Transverse colon (tissue), 4 donors: Measurements from ENCODE around the gene NUTM2D. TPM values are rescaled to one million over a fixed set of nuclear protein-coding genes. Genes with fewer than 3 reads are reported as not detected.
A peak's percentile ranks its signal among the peaks of the same experiment; 100 is the strongest.
"Not testable (repeated sequence)": the region's sequence is repeated elsewhere in the genome, so short reads cannot be mapped to it uniquely, and the experiment has no call there.

Source experiments
- DNase-seq: peaks from one replicate; pipeline ENCODE4 v3.0.0-alpha.2; 2019
- H3K27ac ChIP-seq, 4 donors: fragments of 200-600 bp; sonication (generic); 2 replicates each; pipeline ENCODE4 v1.5.1; 2016 to 2018; ENCODE audit warnings: inconsistent platforms in 4 of 4
- H3K27me3 ChIP-seq: fragments of 200-600 bp; sonication (generic); 2 replicates; pipeline ENCODE4 v1.5.1; 2017; ENCODE audit warnings: inconsistent platforms
- H3K36me3 ChIP-seq, 4 donors: fragments of 200-600 bp; sonication (generic); 2 replicates each; pipeline ENCODE4 v1.5.1; 2017 to 2019; ENCODE audit warnings: inconsistent platforms in 4 of 4
- H3K4me1 ChIP-seq, 4 donors: fragments of 200-600 bp; sonication (generic); 2 replicates each; pipeline ENCODE4 v1.5.1; 2017 to 2020; ENCODE audit warnings: inconsistent platforms in 4 of 4
- H3K4me3 ChIP-seq, 4 donors: fragments of 200-600 bp; sonication (generic); 1 replicate in 1 of 4; 2 replicates in 3 of 4; pipeline versions ENCODE4 v1.5.1 to v1.6.1; 2017 to 2019; ENCODE audit warnings: inconsistent platforms in 4 of 4
- H3K9me3 ChIP-seq, 2 donors: fragments of 200-600 bp; sonication (generic); 2 replicates each; pipeline ENCODE4 v1.5.1; 2017 to 2019; ENCODE audit warnings: inconsistent platforms in 2 of 2
- WGBS, 2 donors: methylation state at CpG; one replicate each; pipeline ENCODE4 v1.1.5; 2018; ENCODE audit warnings: low coverage in 1 of 2; 5-methylcytosine and 5-hydroxymethylcytosine counted together
- in situ Hi-C, 4 donors: fragments of 200-750 bp; cut with MboI; loops; one replicate each; pipeline versions ENCODE4 v1.15.0 to v1.15.1; 2017; ENCODE audit warnings: low sequenced_read_pairs in 3 of 4, low pct_ligation_motif_present in 1 of 4, low pct_unique_long_range_greater_than_20kb in 1 of 4
- intact Hi-C: fragments of 100-400 bp; cut with DNase I; formaldehyde crosslinking; loops from one replicate; pipeline ENCODE4 v1.15.1; 2023; ENCODE audit warnings: low total_unique reads
- total RNA-seq, 4 donors: library from RNA; depleted of rRNA; stranded (reverse); fragments of >200 nt; gene quantifications; one replicate each; pipeline ENCODE4 v1.1.0, GENCODE V29; 2016

The NUTM2D gene
- total RNA-seq, 4 donors from 2014 or later = 4.0 to 49.0 (median 4.6) TPM

DNA sequence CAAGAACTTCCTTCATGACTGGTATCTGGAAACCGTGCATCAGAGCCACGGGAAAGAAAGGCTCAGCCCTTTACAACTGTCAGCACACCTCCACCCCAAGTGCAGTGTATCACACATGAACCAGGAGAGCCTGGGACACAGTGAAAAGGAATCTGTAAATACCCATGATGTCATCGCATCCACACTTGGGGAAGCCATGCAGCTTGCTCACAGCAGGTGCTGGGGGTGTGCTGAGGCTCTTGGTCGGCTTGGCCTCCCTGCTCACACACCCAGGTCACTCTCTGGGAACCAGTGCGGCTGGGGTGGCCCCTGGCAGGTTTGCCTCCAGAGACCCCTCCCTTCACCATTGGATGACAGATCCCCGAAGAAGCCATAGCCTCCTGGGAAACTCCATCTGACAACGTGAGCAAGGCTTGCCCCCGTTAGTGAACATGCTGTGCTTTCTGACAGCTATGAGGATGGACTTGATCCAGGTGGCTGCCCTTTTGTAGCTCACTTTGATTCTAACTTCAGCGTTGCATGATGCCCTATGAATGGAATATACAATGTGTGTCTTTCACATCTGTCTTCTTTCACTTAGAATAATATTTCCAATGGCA is 12.1 kb downstream of the NUTM2D start:
- H3K36me3 ChIP-seq, H3K4me1 ChIP-seq, H3K9me3 ChIP-seq, in situ Hi-C loops, DNase-seq, H3K27me3 ChIP-seq, H3K27ac ChIP-seq, intact Hi-C loops, H3K4me3 ChIP-seq: not testable (repeated sequence)
- 61% methylated on average over 3 of the region's 9 CpGs; no CpG with 5 or more reads in 1 of the 2 donors for WGBS, 2 donors

DNA sequence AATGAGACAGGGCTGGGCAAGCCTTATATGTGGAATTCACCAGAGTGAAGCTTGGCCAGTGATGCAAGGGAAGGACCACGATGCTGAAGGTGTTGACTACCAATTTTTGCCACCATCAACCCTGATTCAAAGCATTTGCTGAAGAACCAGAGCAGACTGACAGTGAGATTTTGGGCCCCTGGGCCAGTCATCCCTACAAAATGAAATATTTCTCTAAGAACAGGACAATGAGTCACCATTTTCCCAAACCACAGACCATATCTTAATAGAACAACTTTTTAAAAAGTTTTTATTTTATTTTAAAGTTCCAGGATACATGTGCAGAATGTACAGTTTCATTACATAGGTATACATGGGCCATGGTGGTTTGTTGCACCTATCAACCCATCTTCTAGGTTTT is 16.5 kb downstream of the NUTM2D start:
- 78% methylated on average over 1 of the region's 1 CpG; no CpG with 5 or more reads in 1 of the 2 donors for WGBS, 2 donors
- H3K4me3 ChIP-seq, in situ Hi-C loops, DNase-seq, H3K27ac ChIP-seq, intact Hi-C loops, H3K9me3 ChIP-seq, H3K4me1 ChIP-seq, H3K27me3 ChIP-seq, H3K36me3 ChIP-seq: not testable (repeated sequence)

DNA sequence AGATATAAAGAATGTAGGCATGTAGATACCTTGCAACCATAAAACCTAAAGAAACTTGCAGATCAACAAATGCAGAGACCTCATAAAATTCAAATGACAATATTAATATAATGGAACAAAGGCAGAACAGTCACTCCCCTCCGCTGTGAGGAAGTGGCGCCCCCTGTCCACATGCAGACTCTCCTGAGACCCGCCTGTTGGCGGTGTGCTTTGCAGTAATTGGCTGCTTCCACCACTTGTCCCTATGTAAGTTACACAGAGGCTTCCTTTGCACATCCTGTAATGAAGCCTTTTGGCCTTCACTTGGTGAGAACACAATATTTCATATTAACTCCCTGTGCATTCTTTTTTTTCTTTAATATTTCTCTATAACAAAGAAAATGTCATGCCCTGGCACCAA is 21.6 kb downstream of the NUTM2D start:
- in situ Hi-C loops, H3K4me1 ChIP-seq, H3K27me3 ChIP-seq, intact Hi-C loops, H3K36me3 ChIP-seq, H3K4me3 ChIP-seq, DNase-seq, H3K9me3 ChIP-seq, H3K27ac ChIP-seq: not testable (repeated sequence)
- 88% methylated on average over 4 of the region's 4 CpGs; no CpG with 5 or more reads in 1 of the 2 donors for WGBS, 2 donors

DNA sequence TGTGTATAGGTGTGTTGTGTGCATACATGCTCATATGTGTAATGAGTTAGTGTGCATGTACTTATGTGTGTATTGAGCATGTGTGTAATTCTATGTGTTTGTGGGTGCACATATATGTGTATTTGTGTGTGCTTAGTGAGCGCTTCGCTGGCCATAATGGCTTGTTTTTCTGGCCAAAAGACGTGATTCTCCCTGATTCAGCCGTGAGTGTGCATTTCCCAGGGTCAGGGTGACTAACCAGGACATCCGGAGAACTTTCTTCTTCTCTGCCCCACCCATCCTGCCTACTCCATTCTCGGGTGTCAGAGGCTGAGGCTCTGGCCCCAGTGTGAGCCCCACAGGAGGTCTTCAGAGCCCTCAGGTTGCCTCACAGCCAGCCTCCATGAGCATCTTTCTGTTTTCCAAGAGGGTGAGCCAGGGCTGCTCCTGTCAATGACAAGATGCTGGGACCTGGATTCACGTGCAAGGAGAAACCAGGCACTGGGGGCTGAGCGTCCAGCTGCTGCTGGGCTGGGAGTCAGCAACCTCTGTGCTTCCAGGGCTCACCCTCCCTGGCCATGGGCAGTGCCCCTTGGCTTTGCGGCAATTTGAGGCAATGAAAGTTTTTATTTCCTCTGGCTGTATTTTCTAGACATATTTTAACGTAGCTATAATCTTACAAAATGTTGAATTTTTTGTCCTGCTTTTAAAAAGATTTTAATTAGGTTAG is 25.8 kb downstream of the NUTM2D start:
- intact Hi-C loops, H3K36me3 ChIP-seq, H3K4me3 ChIP-seq, H3K27ac ChIP-seq, H3K9me3 ChIP-seq, H3K27me3 ChIP-seq, H3K4me1 ChIP-seq, DNase-seq, in situ Hi-C loops: not testable (repeated sequence)
- 86% methylated on average over 9 of the region's 10 CpGs; no CpG with 5 or more reads in 1 of the 2 donors for WGBS, 2 donors

DNA sequence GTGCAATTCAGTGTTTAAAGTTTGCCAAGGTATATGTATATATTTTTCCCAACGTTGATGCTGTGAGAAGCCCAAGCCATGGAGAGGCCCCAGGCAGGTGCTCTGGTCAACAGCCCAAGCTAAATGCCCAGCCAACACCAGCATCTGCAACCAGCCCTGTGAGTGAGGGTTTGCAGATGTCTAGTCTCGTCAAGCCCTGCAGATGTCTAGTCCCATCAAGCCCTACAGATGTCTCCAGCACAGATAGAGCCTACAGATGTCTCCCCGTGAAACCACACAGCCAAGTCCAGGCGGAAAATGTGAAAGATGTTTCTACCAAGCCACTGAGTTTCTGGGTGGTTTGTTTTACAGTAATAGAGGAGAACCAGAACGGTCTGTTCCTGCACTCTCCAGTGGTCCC is 26.7 kb downstream of the NUTM2D start:
- WGBS, 2 donors = 33 to 74% methylated on average over 1 to 4 of the region's 5 CpGs
- in situ Hi-C loops, H3K4me3 ChIP-seq, DNase-seq, H3K27ac ChIP-seq, H3K27me3 ChIP-seq, intact Hi-C loops, H3K4me1 ChIP-seq, H3K36me3 ChIP-seq, H3K9me3 ChIP-seq: not testable (repeated sequence)

DNA sequence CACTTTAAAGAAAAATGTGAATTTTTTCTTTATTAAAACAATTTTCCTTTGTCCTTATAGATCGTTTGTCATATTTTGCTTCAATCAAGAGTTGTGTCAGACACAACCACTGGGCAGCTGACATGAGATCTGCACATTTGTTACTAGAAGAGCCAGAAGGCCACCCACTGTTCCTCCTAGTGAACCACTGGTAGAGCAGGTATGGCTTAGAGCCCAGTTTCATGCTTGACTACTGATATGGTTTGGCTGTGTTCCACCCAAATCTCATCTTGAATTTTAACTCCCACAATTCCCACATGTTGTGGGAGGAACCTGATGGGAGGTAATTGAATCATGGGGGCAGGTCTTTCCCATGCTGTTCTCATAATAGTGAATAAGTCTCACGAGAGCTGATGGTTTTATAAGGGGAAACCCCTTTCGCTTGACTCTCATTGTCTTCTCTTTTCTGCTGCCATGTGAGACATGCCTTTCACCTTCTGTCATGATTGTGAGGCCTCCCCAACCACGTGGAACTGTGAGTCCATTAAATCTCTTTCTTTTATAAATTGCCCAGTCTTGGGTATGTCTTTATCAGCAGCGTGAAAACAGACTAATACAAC is 28.3 kb downstream of the NUTM2D start:
- H3K9me3 ChIP-seq, H3K36me3 ChIP-seq, DNase-seq, in situ Hi-C loops, intact Hi-C loops, H3K4me3 ChIP-seq, H3K27me3 ChIP-seq, H3K4me1 ChIP-seq, H3K27ac ChIP-seq: not testable (repeated sequence)
- 66 to 100% methylated on average over 1 to 5 of the region's 5 CpGs for WGBS, 2 donors

DNA sequence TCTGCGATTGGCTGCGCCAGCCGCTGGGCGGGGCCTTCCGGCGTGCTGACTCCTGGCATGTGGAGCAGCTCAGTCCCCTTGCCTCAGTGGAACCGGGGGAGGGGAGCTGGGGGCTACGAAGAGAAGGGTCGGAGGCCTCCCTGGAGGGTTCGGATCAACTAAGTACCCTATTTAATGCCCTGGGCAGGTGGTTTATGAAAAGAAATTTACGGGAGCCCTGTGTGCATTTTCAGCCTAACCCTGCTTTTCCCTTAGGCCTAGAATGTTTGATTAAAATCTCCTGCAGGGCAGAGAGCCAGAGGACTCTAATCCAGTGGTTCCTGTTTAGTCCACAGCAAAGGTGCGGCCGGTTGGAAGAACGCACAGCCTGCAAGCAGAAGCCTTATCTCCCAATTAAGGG is 33.8 kb downstream of the NUTM2D start:
- intact Hi-C loops, H3K27ac ChIP-seq, H3K4me3 ChIP-seq, H3K27me3 ChIP-seq, H3K4me1 ChIP-seq, in situ Hi-C loops, H3K9me3 ChIP-seq, H3K36me3 ChIP-seq, DNase-seq: not testable (repeated sequence)
- WGBS, 2 donors = 57% methylated on average over 8 of the region's 14 CpGs; no CpG with 5 or more reads in 1 of the 2 donors

DNA sequence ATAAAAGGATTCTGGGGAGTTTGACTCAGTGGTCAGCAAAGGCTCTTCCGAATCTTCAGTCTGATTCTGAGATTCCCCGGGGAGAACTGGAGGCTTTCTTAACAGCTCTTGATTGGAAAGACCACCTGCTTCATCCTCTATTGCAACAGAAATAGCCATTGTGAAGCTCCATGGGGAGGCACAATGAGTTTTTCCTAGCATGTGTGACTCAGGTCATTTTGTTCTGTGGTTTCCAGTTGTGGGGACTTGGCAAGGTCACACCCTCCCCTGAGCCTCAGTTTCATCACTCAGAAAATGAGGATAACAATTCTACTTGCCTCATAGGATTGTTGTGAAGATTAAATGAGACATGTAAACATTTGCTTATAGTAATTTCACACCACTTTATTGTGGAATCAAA is 38.7 kb downstream of the NUTM2D start:
- in situ Hi-C loops, H3K27me3 ChIP-seq, H3K9me3 ChIP-seq, intact Hi-C loops, DNase-seq, H3K27ac ChIP-seq, H3K4me3 ChIP-seq, H3K4me1 ChIP-seq, H3K36me3 ChIP-seq: not testable (repeated sequence)
- 85 to 100% methylated on average over 1 to 2 of the region's 2 CpGs for WGBS, 2 donors

DNA sequence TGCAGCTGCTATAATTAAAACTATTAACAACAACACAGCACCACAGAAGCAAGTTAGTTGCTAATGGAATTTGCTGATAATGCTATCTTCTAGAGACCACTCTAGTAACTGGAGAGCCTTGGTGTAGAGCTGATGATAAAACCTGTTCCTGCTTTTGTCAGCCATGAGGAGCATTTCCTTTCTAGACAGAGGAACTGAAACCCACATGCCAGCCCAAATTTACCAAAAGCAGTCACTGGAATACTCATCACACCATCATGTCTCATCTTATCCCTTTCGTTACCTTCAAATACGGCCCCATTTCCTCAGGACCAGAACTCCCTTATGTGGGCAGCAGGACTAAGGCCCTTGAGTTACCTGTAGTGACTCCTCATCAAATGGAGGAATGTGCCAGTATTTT is 40.9 kb downstream of the NUTM2D start:
- H3K27me3 ChIP-seq, intact Hi-C loops, H3K4me3 ChIP-seq, H3K9me3 ChIP-seq, H3K4me1 ChIP-seq, H3K27ac ChIP-seq, DNase-seq, in situ Hi-C loops, H3K36me3 ChIP-seq: not testable (repeated sequence)
- whole genome bisulfite sequencing, 2 donors = 91 to 92% methylated on average over 2 of the region's 2 CpGs

DNA sequence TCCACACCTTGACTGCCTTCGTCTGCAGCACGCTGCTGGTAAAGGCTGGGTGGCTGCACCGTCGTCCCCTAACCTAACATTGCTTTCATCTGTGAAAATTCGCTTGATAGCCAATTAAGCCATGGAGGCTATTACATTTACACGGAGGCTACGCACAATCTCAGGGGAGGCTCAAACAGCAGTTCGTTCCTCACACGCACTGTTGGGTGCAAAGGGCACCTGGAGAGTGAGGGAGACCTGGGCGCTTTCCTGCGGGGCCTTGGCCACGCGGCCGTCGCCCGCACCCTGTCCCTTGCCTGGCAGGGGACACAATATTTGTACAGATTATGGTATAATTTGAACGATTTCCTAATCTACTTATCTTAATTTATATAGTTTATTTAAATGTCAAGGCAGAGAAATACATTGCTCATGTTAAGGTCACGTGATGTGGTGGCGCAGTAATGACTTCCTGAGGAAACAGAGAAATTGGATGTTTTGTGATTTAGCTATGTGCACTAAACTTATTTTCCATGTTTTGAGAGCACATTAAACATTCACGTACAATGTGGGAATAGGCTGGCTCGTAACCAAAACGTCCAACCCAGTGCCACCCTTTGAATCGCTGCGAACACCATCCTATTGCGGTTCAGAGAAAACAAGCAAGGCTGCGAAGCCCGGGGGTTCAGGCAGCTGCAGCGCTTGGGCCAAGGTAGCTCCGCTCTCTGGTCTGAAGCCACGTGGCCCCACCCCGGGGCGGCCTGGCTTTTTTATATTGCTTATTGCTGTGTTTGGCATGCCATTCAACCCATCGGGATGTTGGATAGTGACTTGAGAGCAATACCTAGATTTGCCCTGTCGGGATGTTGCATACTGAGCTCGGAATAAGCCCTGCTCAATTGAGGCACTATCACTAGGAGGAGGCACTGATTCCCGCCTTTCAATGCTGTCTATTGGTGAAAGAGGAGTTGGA is 50.2 kb downstream of the NUTM2D start:
- peak; percentile 13 for DNase-seq
- H3K4me3 ChIP-seq = peak overlapping the region in 1 of 4 donors; percentile 37
- in situ Hi-C loops, H3K4me1 ChIP-seq, intact Hi-C loops, H3K36me3 ChIP-seq, H3K9me3 ChIP-seq, H3K27ac ChIP-seq, H3K27me3 ChIP-seq: not testable (repeated sequence)
- 18 to 52% methylated on average over 4 to 36 of the region's 36 CpGs for WGBS, 2 donors
